ENCODE results near the gene MREG. TPM values are rescaled to one million over a fixed set of nuclear protein-coding genes. Genes with fewer than 3 reads are reported as not detected.

Gene MREG
- polyA plus RNA-seq, 4 donors: 1.9 to 8.7 (median 4.9) TPM

DNA sequence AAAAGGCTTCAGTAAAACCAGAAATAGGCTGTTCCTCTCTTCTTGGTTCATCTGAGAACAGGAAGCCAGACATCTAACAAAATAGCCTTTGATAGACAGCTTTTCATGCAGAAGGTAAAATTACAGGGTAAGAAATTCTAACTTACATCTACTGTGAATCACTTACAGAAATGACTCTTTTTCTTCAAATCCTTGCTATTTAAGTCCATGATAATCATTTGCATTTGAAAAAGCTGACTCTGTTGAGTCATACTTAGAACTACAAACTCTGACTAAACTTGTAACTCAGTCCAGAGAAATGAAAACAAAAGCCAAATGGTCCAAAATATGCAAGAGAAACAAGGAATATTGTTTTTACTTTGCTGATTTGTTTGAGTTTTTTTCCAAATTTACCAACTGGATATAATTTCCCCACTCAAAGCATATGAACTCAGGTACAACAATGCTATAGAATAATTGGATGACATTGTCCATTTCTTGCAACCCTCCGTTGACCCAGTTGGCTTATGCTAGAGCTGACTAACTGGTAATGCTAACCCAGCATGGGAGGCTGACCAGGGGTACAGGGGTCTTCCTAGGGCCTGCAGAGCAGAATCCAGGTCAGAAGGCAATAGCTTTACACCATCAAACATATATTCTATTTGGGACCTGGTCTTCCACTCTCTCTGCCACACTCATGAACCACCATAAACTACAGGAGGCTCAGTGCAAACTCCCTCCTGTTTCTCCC lies 18.8 kb upstream of the MREG start:
- no peak for DNase-seq
- 83 to 89% (median 87%) methylated on average over 1 of the region's 1 CpG for WGBS, 3 donors
- FAIRE-seq: no peak
- Histone ChIP-seq H3K27ac (ENCODE audit: low read depth in 1 of 3, low read length in 2 of 3) (no peak overlapping the region), H3K36me3 (ENCODE audit: control insufficient read depth in 3 of 3, insufficient read depth in 2 of 3, low read depth in 1 of 3, low read length in 3 of 3) (peaks cover 4 to 35% (median 11%) of the 10 kb centered on the region in 3 donors), H3K9me3 (ENCODE audit: control insufficient read depth in 2 of 2, insufficient read depth in 1 of 2, low read depth in 1 of 2, low read length in 1 of 2) (no peaks in the 10 kb centered on the region), H3K4me1 (ENCODE audit: control insufficient read depth in 3 of 3, insufficient read depth in 2 of 3, low read depth in 1 of 3, low read length in 2 of 3) (no peaks in the 10 kb centered on the region), H3K4me3 (ENCODE audit: low read depth in 1 of 3, low read length in 3 of 3) (no peak overlapping the region), H3K27me3 (ENCODE audit: control insufficient read depth in 3 of 3, insufficient read depth in 3 of 3, low read length in 3 of 3) (no peaks in the 10 kb centered on the region)

DNA sequence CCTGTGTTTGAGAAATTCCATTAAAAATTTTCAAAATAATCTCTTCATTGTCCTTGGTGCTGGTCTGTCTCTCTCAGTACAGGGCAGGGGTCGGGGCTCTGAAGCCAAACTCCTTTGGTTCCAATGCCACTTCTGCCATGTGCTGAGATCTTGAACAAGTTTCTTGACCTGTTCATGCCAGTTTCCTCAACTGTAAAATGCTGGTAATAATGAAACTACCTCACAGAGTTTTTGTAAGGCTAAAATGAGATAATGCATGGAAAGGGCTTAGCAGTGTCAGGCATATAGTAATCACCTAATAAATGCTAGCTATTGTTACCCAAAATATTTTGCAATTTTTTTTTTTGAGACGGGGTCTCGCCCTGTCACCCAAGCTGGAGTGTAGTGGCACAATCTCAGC lies 16.9 kb upstream of the MREG start:
- no peak for DNase-seq
- no peaks in the 10 kb centered on the region for H3K9me3 ChIP-seq (ENCODE audit: control insufficient read depth in 2 of 2, insufficient read depth in 1 of 2, low read depth in 1 of 2, low read length in 1 of 2)
- no peaks in the 10 kb centered on the region for H3K4me1 ChIP-seq (ENCODE audit: control insufficient read depth in 3 of 3, insufficient read depth in 2 of 3, low read depth in 1 of 3, low read length in 2 of 3)
- no peaks in the 10 kb centered on the region for H3K27me3 ChIP-seq (ENCODE audit: control insufficient read depth in 3 of 3, insufficient read depth in 3 of 3, low read length in 3 of 3)
- no peak for FAIRE-seq
- 92 to 98% (median 98%) methylated on average over 3 of the region's 3 CpGs for WGBS, 3 donors
- H3K36me3 ChIP-seq (ENCODE audit: control insufficient read depth in 3 of 3, insufficient read depth in 2 of 3, low read depth in 1 of 3, low read length in 3 of 3): peaks cover 4 to 25% (median 8%) of the 10 kb centered on the region in 3 donors
- H3K4me3 ChIP-seq (ENCODE audit: low read depth in 1 of 3, low read length in 3 of 3): no peak overlapping the region
- no peak overlapping the region for H3K27ac ChIP-seq (ENCODE audit: low read depth in 1 of 3, low read length in 2 of 3)

DNA sequence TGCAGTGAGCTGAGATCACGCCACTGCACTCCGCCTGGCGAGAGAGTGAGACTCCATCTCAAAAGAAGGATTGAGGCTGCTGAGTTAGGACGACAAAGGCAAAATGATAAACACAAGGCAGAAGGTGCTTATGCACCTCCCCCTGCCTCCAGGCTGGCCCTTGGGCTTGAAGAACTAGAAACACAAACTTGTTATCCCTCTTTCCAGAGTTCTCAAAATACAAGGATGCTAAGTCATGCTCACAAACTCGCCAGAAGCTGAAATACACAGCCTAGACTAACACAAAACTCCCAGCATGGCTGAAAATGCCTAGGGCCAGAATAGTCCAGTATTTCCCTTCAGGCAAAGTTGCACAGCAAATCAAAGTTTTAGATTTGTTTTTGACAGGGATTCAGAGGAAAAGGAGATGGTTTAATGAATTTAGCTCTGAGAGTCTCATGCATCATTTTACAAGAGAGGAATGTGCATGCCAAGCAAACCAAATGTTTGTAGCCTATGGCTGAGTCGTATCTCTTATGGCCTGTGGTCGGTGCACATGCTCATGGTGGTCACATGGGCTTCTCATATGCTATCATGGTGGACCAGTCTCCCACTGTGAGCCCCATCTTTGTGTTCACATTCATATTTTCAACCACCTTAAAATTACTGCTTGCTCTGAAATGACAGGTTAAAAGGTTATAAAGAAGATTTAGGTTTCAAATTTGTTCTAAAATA lies 16.2 kb upstream of the MREG start:
- Histone ChIP-seq H3K36me3 (ENCODE audit: control insufficient read depth in 3 of 3, insufficient read depth in 2 of 3, low read depth in 1 of 3, low read length in 3 of 3) (peaks cover under 1 to 18% (median 8%) of the 10 kb centered on the region in 3 donors), H3K27ac (ENCODE audit: low read depth in 1 of 3, low read length in 2 of 3) (no peak overlapping the region), H3K4me3 (ENCODE audit: low read depth in 1 of 3, low read length in 3 of 3) (no peak overlapping the region), H3K9me3 (ENCODE audit: control insufficient read depth in 2 of 2, insufficient read depth in 1 of 2, low read depth in 1 of 2, low read length in 1 of 2) (no peaks in the 10 kb centered on the region), H3K27me3 (ENCODE audit: control insufficient read depth in 3 of 3, insufficient read depth in 3 of 3, low read length in 3 of 3) (no peaks in the 10 kb centered on the region), H3K4me1 (ENCODE audit: control insufficient read depth in 3 of 3, insufficient read depth in 2 of 3, low read depth in 1 of 3, low read length in 2 of 3) (no peaks in the 10 kb centered on the region)
- FAIRE-seq: no peak
- DNase-seq: no peak
- WGBS, 3 donors: 92 to 94% (median 93%) methylated on average over 7 of the region's 7 CpGs

DNA sequence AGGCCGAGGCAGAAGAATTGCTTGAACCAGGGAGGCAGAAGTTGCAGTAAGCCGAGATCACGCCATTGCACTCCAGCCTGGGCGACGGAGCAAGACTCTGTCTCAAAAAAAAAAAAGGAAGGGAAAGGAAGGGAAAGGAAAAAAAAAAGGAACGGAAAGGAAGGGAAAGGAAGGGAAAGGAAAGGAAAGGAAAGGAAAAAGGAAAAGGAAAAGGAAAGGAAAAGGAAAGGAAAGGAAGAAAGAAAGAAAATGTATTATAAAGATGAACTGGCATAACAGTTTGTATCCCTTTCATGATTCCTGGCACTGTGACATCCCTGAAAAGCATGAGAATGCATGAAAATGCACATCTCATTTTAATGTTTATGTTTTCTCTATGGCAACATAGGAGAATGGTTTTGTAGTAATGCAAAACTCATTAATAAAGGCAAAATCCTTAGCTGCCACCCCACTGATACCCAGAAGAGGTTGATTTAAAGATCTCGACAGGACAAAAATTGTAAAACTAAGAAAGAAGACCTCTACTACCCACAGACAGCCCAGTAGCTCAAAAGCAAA lies 11.5 kb upstream of the MREG start:
- Histone ChIP-seq H3K4me1 (ENCODE audit: control insufficient read depth in 3 of 3, insufficient read depth in 2 of 3, low read depth in 1 of 3, low read length in 2 of 3) (no peaks in the 10 kb centered on the region), H3K36me3 (ENCODE audit: control insufficient read depth in 3 of 3, insufficient read depth in 2 of 3, low read depth in 1 of 3, low read length in 3 of 3) (peaks cover 0 to 11% (median 2%) of the 10 kb centered on the region in 3 donors), H3K27ac (ENCODE audit: low read depth in 1 of 3, low read length in 2 of 3) (no peak overlapping the region), H3K27me3 (ENCODE audit: control insufficient read depth in 3 of 3, insufficient read depth in 3 of 3, low read length in 3 of 3) (no peaks in the 10 kb centered on the region), H3K4me3 (ENCODE audit: low read depth in 1 of 3, low read length in 3 of 3) (no peak overlapping the region), H3K9me3 (ENCODE audit: control insufficient read depth in 2 of 2, insufficient read depth in 1 of 2, low read depth in 1 of 2, low read length in 1 of 2) (no peaks in the 10 kb centered on the region)
- DNase-seq: no peak
- no peak for FAIRE-seq
- WGBS, 3 donors: 88 to 96% (median 93%) methylated on average over 7 of the region's 7 CpGs

DNA sequence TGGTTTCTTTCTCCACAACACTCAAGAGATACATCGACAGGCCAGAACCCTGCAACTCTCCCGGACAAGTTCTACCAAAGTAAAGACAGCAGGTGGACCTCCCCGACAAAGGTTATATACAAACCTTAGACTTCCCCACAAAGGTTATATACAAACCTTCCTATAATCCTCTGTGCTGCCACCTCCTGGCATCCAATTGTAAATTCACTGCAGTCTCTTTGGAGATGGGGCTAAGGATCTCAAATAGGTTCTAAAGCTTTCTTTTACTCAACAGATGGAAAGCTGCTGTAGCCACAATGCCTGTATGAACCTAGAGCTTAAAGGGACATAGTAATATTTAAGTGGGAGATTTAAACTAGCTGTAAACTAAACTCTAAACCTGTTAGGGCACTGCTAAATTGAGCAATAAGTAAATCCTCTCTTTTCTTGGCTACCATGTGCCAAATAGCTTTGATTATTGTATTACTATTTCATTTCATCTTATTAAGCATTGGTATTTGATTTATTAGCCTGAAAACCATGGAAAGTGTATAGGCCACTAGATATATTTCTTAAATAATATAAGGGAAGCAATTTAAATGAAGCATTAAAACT lies 9.8 kb upstream of the MREG start:
- no peaks in the 10 kb centered on the region for H3K9me3 ChIP-seq (ENCODE audit: control insufficient read depth in 2 of 2, insufficient read depth in 1 of 2, low read depth in 1 of 2, low read length in 1 of 2)
- DNase-seq: peak; percentile 53 to 56
- 12 to 26% (median 17%) methylated on average over 3 of the region's 3 CpGs for WGBS, 3 donors
- H3K4me3 ChIP-seq (ENCODE audit: low read depth in 1 of 3, low read length in 3 of 3): no peak overlapping the region
- no peaks in the 10 kb centered on the region for H3K27me3 ChIP-seq (ENCODE audit: control insufficient read depth in 3 of 3, insufficient read depth in 3 of 3, low read length in 3 of 3)
- no peak overlapping the region for H3K27ac ChIP-seq (ENCODE audit: low read depth in 1 of 3, low read length in 2 of 3)
- H3K36me3 ChIP-seq (ENCODE audit: control insufficient read depth in 3 of 3, insufficient read depth in 2 of 3, low read depth in 1 of 3, low read length in 3 of 3): peaks cover 0 to 5% (median 2%) of the 10 kb centered on the region in 3 donors
- H3K4me1 ChIP-seq (ENCODE audit: control insufficient read depth in 3 of 3, insufficient read depth in 2 of 3, low read depth in 1 of 3, low read length in 2 of 3): no peaks in the 10 kb centered on the region
- no peak for FAIRE-seq

DNA sequence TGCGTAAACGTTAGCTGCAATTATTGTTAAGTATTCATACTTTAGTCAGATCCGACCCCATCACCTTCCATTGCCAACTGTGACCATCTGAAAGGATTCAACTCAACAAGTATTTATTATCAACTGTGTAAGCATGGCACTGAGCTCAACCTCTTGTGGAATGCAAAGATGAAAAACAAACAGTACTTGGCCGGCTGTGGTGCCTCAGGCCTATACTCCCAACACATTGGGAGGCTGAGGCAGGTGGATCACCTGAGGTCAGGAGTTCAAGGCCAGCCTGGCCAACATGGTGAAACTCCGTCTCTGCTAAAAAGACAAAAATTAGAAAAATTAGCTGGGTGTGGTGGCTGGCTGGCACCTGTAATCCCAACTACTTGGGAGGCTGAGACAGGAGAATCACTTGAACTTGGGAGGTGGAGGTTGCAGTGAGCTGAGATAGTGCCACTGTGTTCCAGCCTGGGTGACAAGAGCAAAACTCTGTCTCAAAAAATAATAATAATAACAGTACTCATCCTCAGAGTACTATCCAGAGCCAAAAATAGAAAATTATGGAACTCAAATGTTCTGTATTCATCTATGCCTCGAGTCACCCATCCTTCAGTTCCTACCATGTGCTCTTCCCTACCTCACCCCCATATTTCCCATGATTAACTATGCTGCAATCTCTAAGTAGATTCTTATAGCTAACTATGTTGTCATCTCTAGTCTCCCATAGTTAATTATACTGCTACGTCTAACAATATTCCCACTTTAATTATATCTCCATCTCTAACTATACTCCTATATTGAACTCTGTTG lies 8.6 kb upstream of the MREG start:
- no peak overlapping the region for H3K4me3 ChIP-seq (ENCODE audit: low read depth in 1 of 3, low read length in 3 of 3)
- H3K27ac ChIP-seq (ENCODE audit: low read depth in 1 of 3, low read length in 2 of 3): no peak overlapping the region
- H3K4me1 ChIP-seq (ENCODE audit: control insufficient read depth in 3 of 3, insufficient read depth in 2 of 3, low read depth in 1 of 3, low read length in 2 of 3): no peaks in the 10 kb centered on the region
- 87 to 92% (median 91%) methylated on average over 7 of the region's 7 CpGs for WGBS, 3 donors
- no peaks in the 10 kb centered on the region for H3K9me3 ChIP-seq (ENCODE audit: control insufficient read depth in 2 of 2, insufficient read depth in 1 of 2, low read depth in 1 of 2, low read length in 1 of 2)
- no peak for FAIRE-seq
- H3K27me3 ChIP-seq (ENCODE audit: control insufficient read depth in 3 of 3, insufficient read depth in 3 of 3, low read length in 3 of 3): no peaks in the 10 kb centered on the region
- no peak for DNase-seq
- H3K36me3 ChIP-seq (ENCODE audit: control insufficient read depth in 3 of 3, insufficient read depth in 2 of 3, low read depth in 1 of 3, low read length in 3 of 3): peaks cover 0 to 5% (median 0%) of the 10 kb centered on the region in 3 donors

DNA sequence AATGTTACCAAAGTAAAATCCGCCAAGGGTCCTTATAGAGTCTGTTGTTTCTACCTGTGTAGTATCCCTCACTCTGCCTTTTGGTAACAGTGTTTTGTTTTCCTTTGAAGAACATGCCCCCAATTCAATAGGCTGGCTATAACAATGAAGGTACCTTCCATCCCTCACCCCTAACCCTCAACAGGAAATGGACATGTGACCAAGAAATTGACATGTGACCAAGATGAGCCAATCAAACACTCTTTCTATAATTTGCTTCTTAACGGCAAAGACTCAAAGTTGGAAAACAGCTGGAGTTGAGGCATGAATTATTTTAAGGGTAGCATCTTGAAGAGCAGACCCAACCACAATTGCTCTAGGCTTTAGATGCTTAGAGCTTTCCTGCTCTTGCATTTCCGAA lies 5.4 kb upstream of the MREG start:
- Histone ChIP-seq H3K36me3 (ENCODE audit: control insufficient read depth in 3 of 3, insufficient read depth in 2 of 3, low read depth in 1 of 3, low read length in 3 of 3) (peaks cover 0 to 5% (median 0%) of the 10 kb centered on the region in 3 donors), H3K4me1 (ENCODE audit: control insufficient read depth in 3 of 3, insufficient read depth in 2 of 3, low read depth in 1 of 3, low read length in 2 of 3) (no peaks in the 10 kb centered on the region), H3K27ac (ENCODE audit: low read depth in 1 of 3, low read length in 2 of 3) (no peak overlapping the region), H3K9me3 (ENCODE audit: control insufficient read depth in 2 of 2, insufficient read depth in 1 of 2, low read depth in 1 of 2, low read length in 1 of 2) (no peaks in the 10 kb centered on the region), H3K4me3 (ENCODE audit: low read depth in 1 of 3, low read length in 3 of 3) (no peak overlapping the region), H3K27me3 (ENCODE audit: control insufficient read depth in 3 of 3, insufficient read depth in 3 of 3, low read length in 3 of 3) (no peaks in the 10 kb centered on the region)
- 90 to 96% (median 93%) methylated on average over 3 of the region's 3 CpGs for WGBS, 3 donors
- DNase-seq (no peak), FAIRE-seq (no peak)

DNA sequence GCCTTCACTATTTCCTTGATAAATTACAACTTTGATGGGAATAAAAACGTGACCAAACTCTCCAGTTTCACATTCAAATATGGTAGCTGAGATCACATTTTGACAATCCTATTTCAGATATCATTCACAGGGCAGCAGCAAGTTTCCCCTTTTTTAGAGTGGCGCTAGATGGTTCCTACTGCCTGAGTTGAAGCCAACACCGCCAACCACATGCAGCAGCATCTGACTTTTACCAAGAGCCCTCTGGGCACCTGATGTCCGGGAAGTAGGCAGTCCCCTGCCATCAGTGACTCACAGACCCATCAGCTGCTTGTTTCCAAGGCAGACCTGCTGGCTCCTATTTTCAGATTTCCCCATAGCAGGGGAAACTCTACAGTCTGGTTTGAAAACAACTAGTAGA lies 4.0 kb upstream of the MREG start:
- peaks cover 0 to 5% (median 0%) of the 10 kb centered on the region in 3 donors for H3K36me3 ChIP-seq (ENCODE audit: control insufficient read depth in 3 of 3, insufficient read depth in 2 of 3, low read depth in 1 of 3, low read length in 3 of 3)
- H3K27me3 ChIP-seq (ENCODE audit: control insufficient read depth in 3 of 3, insufficient read depth in 3 of 3, low read length in 3 of 3): no peaks in the 10 kb centered on the region
- no peaks in the 10 kb centered on the region for H3K9me3 ChIP-seq (ENCODE audit: control insufficient read depth in 2 of 2, insufficient read depth in 1 of 2, low read depth in 1 of 2, low read length in 1 of 2)
- WGBS, 3 donors: 70 to 87% (median 75%) methylated on average over 4 of the region's 4 CpGs
- H3K27ac ChIP-seq (ENCODE audit: low read depth in 1 of 3, low read length in 2 of 3): no peak overlapping the region
- H3K4me1 ChIP-seq (ENCODE audit: control insufficient read depth in 3 of 3, insufficient read depth in 2 of 3, low read depth in 1 of 3, low read length in 2 of 3): no peaks in the 10 kb centered on the region
- FAIRE-seq (no peak), DNase-seq (no peak)
- no peak overlapping the region for H3K4me3 ChIP-seq (ENCODE audit: low read depth in 1 of 3, low read length in 3 of 3)

All from small intestine (tissue), 7 donors.